Breast epithelium (tissue), 3 donors: ENCODE data around the gene EIF4ENIF1.

ENCODE experiments used
- CTCF ChIP-seq, 3 donors: fragments of 450-650 bp; IDR thresholded peaks; one replicate each; pipeline ENCODE4 v1.5.1; 2016 to 2017; ENCODE audit warnings: antibody characterized with exemption in 3 of 3, mild to moderate bottlenecking in 3 of 3, moderate library complexity in 3 of 3
- POLR2A ChIP-seq: fragments of 450-650 bp; IDR thresholded peaks from one replicate; pipeline ENCODE4 v1.6.1; 2016; ENCODE audit warnings: antibody characterized with exemption, mild to moderate bottlenecking, moderate library complexity
- POLR2AphosphoS5 ChIP-seq, 3 donors: sonication (generic); formaldehyde crosslinking; IDR thresholded peaks; one replicate each; pipeline ENCODE4 v1.6.1; 2017; ENCODE audit warnings: antibody characterized with exemption in 3 of 3

DNA sequence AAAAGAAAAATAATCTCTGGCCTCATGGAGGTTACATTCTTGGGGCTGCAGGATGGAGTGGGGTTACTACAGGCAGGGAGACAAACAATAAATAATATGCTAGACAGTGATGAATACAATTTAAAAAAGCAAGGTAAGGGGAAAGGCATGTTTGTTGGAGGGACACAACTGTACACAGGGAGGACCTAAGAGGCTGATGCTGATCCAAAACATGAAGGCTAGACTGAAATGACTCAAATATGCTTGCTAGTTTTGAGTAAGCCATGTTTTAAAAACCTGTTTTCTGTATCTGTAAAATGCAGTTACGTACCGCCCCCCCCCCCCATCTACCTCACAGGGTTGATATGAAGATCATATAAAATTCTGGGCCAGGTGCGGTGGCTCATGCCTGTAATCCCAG, 44.0 kb downstream of the EIF4ENIF1 start:
- TF ChIP-seq POLR2A (no peak), CTCF (IDR thresholded peaks at IDR 0.05) (no peak), POLR2AphosphoS5 (IDR thresholded peaks at IDR 0.05) (no peak)
